NB4 (cell line): ENCODE measurements around the gene LRPPRC.

Experiments
- DNase-seq: peaks from one replicate; pipeline ENCODE4 v3.0.0; 2010; ENCODE audit warnings: low read depth
- H3K4me3 ChIP-seq: one replicate; pipeline ENCODE4 v1.5.1; 2011; ENCODE audit warnings: mild to moderate bottlenecking, low read depth, low read length, moderate library complexity
- CTCF ChIP-seq: IDR thresholded peaks from one replicate; pipeline ENCODE4 v1.5.1; 2012; ENCODE audit warnings: low read depth, low read length
- MAX ChIP-seq: IDR thresholded peaks from 2 replicates; pipeline ENCODE4 v1.6.1; 2011; ENCODE audit warnings: low read depth, low read length
- MYC ChIP-seq: IDR thresholded peaks from 2 replicates; pipeline ENCODE4 v1.6.1; 2011; ENCODE audit warnings: low read depth, low read length
- POLR2A ChIP-seq: IDR thresholded peaks from 2 replicates; pipeline ENCODE4 v1.6.1; 2011; ENCODE audit warnings: mild to moderate bottlenecking; ENCODE audit not compliant: insufficient read length; ENCODE audit errors: extremely low read depth

Gene LRPPRC

GRCh38 chr2:43995733-43996533 lies at the start of gene LRPPRC:
Gene LRPPRC, minus strand, starts transcription at chr2:43995989. Its CDS starts 42 bp downstream, at chr2:43995947.
- TF ChIP-seq MAX (peak; percentile 95), MYC (peak; percentile 95), CTCF (no peak), POLR2A (peak; percentile 75)
- peak within 1 kb of the TSS; percentile 99 for H3K4me3 ChIP-seq
- DNase-seq, result peak; percentile 98

- no peak for DNase-seq
- TF ChIP-seq CTCF (no peak), POLR2A (no peak), MAX (no peak), MYC (no peak)
- H3K4me3 ChIP-seq, result no peak overlapping the region
Observed at GRCh38 chr2:44045061-44045460, 49.3 kb upstream of the LRPPRC start.

GRCh38 chr2:44044281-44044720 lies 48.5 kb upstream of the LRPPRC start:
- DNase-seq, result peak; percentile 92
- H3K4me3 ChIP-seq, result no peak overlapping the region
- 0 out of 2 replicates have a peak, but pooled peaks have one; percentile 38 for TF ChIP-seq MYC
- TF ChIP-seq CTCF, result peak; percentile 97
- TF ChIP-seq MAX, result no peak

- no peak overlapping the region for H3K4me3 ChIP-seq
- TF ChIP-seq POLR2A (no peak), MAX (no peak), MYC (no peak), CTCF (no peak)
- no peak for DNase-seq
Observed at GRCh38 chr2:44040365-44040764, 44.6 kb upstream of the LRPPRC start.

- DNase-seq, result no peak
- TF ChIP-seq CTCF (no peak), POLR2A (no peak), MAX (no peak), MYC (no peak)
- H3K4me3 ChIP-seq, result no peak overlapping the region
Observed at GRCh38 chr2:44038277-44038676, 42.5 kb upstream of the LRPPRC start.
